ENCODE data around the gene ME2. TPM values are rescaled to one million over a fixed set of nuclear protein-coding genes. Genes with fewer than 3 reads are reported as not detected.
"Not testable (repeated sequence)": the region's sequence is repeated elsewhere in the genome, so short reads cannot be mapped to it uniquely, and the experiment has no call there.

Gene ME2
- total and polyA plus RNA-seq, 11 donors, result 24.5 to 91.3 (median 71.1) TPM

GRCh38 chr18:50880119-50880465 lies 1.2 kb downstream of the ME2 start:
- peak overlapping the region; percentile 51 to 98 (median 79) for H3K4me3 ChIP-seq
- peak overlapping the region in 10 of 12 donors; percentile 85 to 98 (median 94) for H3K27ac ChIP-seq
- 17 to 29% (median 21%) methylated on average over 6 of the region's 6 CpGs for WGBS, 4 donors
- no peak for ATAC-seq
- no peak for TF ChIP-seq POLR2A (IDR thresholded peaks at IDR 0.05)
- no peaks in the 10 kb centered on the region for H3K36me3 ChIP-seq
- peaks cover 0 to 45% (median 12%) of the 10 kb centered on the region in 12 donors for H3K4me1 ChIP-seq
- intact Hi-C loops (cut with DNase I), result loop anchor here in 1 of 10 donors (5.0 kb wide), 1 partner anchor 87 kb away; the partner anchor contains the start of gene ELAC1
- no peak for DNase-seq
- no peaks in the 10 kb centered on the region for H3K9me3 ChIP-seq
- H3K27me3 ChIP-seq, result no peaks in the 10 kb centered on the region

- intact Hi-C loops (cut with DNase I), result loop anchor here in 1 of 10 donors (5.0 kb wide), 1 partner anchor 86 kb away; the partner anchor contains the start of gene ELAC1
- WGBS, 4 donors, result 96 to 98% (median 97%) methylated on average over 9 of the region's 9 CpGs
- not testable (repeated sequence) for ATAC-seq
These were observed 2.0 kb downstream of the ME2 start for GRCh38 chr18:50880944-50881343.

GRCh38 chr18:50886929-50887328 lies 8.0 kb downstream of the ME2 start:
- no peaks in the 10 kb centered on the region for H3K27me3 ChIP-seq
- TF ChIP-seq CTCF (IDR thresholded peaks at IDR 0.05), result no peak
- TF ChIP-seq POLR2A (IDR thresholded peaks at IDR 0.05), result no peak
- ATAC-seq (no peak), DNase-seq (no peak)
- H3K36me3 ChIP-seq, result peaks cover 0 to 11% (median 8%) of the 10 kb centered on the region in 9 donors
- H3K4me3 ChIP-seq, result no peak overlapping the region
- H3K9me3 ChIP-seq, result peaks cover 0 to 19% (median 10%) of the 10 kb centered on the region in 12 donors
- WGBS, 4 donors, result 95 to 98% (median 96%) methylated on average over 7 of the region's 7 CpGs
- intact Hi-C loops (cut with DNase I), result no loop called here
- no peak overlapping the region for H3K27ac ChIP-seq
- peaks cover 0 to 18% (median 0%) of the 10 kb centered on the region in 12 donors for H3K4me1 ChIP-seq

More at GRCh38 chr18:50880944-50881343, 2.0 kb downstream of the ME2 start:
- Histone ChIP-seq H3K4me1 (peaks cover 0 to 45% (median 12%) of the 10 kb centered on the region in 12 donors), H3K4me3 (peak overlapping the region in 1 of 12 donors; percentile 72)
- H3K27me3 ChIP-seq, H3K36me3 ChIP-seq, H3K27ac ChIP-seq, H3K9me3 ChIP-seq, DNase-seq: not testable (repeated sequence)

GRCh38 chr18:50895350-50896045 lies 16.6 kb downstream of the ME2 start:
- no peaks in the 10 kb centered on the region for H3K4me1 ChIP-seq
- no peak for ATAC-seq
- TF ChIP-seq POLR2A (IDR thresholded peaks at IDR 0.05) (no peak), CTCF (IDR thresholded peaks at IDR 0.05) (no peak)
- 86 to 90% (median 90%) methylated on average over 4 of the region's 4 CpGs for WGBS, 4 donors
- DNase-seq, result no peak
- no peak overlapping the region for H3K4me3 ChIP-seq
- intact Hi-C loops (cut with DNase I), result no loop called here
- peaks cover 0 to 48% (median 38%) of the 10 kb centered on the region in 9 donors for H3K36me3 ChIP-seq
- H3K9me3 ChIP-seq, result peaks cover 0 to 2% (median 0%) of the 10 kb centered on the region in 12 donors
- H3K27me3 ChIP-seq, result no peaks in the 10 kb centered on the region
- no peak overlapping the region for H3K27ac ChIP-seq

- no peaks in the 10 kb centered on the region for H3K9me3 ChIP-seq
- TF ChIP-seq CTCF (IDR thresholded peaks at IDR 0.05) (no peak), POLR2A (IDR thresholded peaks at IDR 0.05) (no peak)
- no peak overlapping the region for H3K27ac ChIP-seq
- intact Hi-C loops (cut with DNase I), result no loop called here
- WGBS, 4 donors, result 85 to 95% (median 89%) methylated on average over 1 of the region's 1 CpG
- H3K36me3 ChIP-seq, result peaks cover 0 to 53% (median 38%) of the 10 kb centered on the region in 9 donors
- no peaks in the 10 kb centered on the region for H3K4me1 ChIP-seq
- DNase-seq (no peak), ATAC-seq (no peak)
- H3K27me3 ChIP-seq, result no peaks in the 10 kb centered on the region
- H3K4me3 ChIP-seq, result no peak overlapping the region
These were observed 17.2 kb downstream of the ME2 start for GRCh38 chr18:50896093-50896492.
